Measurements from ENCODE around the gene HTR3E. TPM values are rescaled to one million over a fixed set of nuclear protein-coding genes. Genes with fewer than 3 reads are reported as not detected.

Gene HTR3E
- total RNA-seq, 1 experiment from 2014 or later: not detected

DNA sequence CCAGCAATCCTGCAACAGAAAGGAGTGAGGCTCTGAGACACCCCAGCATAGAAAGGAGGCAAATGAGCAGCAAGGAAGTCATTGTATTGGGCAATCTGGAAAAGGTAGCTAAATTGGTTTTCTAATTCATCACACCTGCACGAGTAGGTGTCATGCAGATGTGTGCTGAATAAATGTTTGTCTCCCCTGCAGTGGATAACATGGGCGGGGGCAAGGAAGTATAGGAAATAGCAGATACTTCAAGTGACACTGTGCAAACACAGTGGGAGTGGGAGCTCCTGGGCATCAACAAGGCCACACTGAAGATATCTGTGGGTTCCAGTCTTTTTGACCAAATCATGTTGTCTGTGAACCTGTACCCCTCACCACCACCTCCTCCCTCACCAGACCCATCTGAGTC lies 14.4 kb upstream of the HTR3E start:
- intact Hi-C loops (cut with micrococcal nuclease; ENCODE audit: unreplicated experiment): no loop called here
- Histone ChIP-seq H3K4me3 (no peak overlapping the region), H3K79me2 (ENCODE audit: low read depth) (no peaks in the 10 kb centered on the region), H3F3A (ENCODE audit: insufficient read depth, low read depth) (peaks cover 11% of the 10 kb centered on the region; the same call in 1 of the 2 replicates), H4K20me1 (ENCODE audit: insufficient read depth) (no peaks in the 10 kb centered on the region), H3K27me3 (ENCODE audit: insufficient read depth, low read depth) (no peaks in the 10 kb centered on the region), H3K9me2 (ENCODE audit: insufficient read depth) (no peaks in the 10 kb centered on the region), H3K9me3 (ENCODE audit: insufficient read depth, low read depth) (peaks cover 17% of the 10 kb centered on the region; the same call in 1 of the 2 replicates), H3K27ac (no peak overlapping the region), H3K4me1 (replicated peaks; ENCODE audit: insufficient read depth) (peaks cover 4% of the 10 kb centered on the region; the same call in 1 of the 2 replicates), H3K4me2 (no peak overlapping the region), H2AFZ (no peak overlapping the region), H3K36me3 (ENCODE audit: low read depth) (no peaks in the 10 kb centered on the region)
- ChIA-PET CTCF (interaction anchor here (0.6 kb wide), 1 partner anchor 138 kb away, joined by 8 read pairs; no protein-coding TSS in a partner anchor), POLR2A (ENCODE audit: unreplicated experiment) (no interaction called here)
- no peak for DNase-seq
- TF ChIP-seq CTCF (conservative IDR thresholded peaks at IDR 0.05) (no peak), EZH2 (IDR thresholded peaks at IDR 0.05; ENCODE audit: low read depth) (no peak)
- no TSS peak for BruUV-seq (replicated peaks)

GRCh38 chr3:184085389-184085852 lies 11.4 kb upstream of the HTR3E start:
- no peaks in the 10 kb centered on the region for H3K79me2 ChIP-seq (ENCODE audit: low read depth)

GRCh38 chr3:184092199-184092598 lies 4.7 kb upstream of the HTR3E start:
- no peak overlapping the region for H3K4me2 ChIP-seq
- no peaks in the 10 kb centered on the region for H3K79me2 ChIP-seq (ENCODE audit: low read depth)
- no TSS peak for BruUV-seq (replicated peaks)
- no peaks in the 10 kb centered on the region for H3F3A ChIP-seq (ENCODE audit: insufficient read depth, low read depth)
- no peaks in the 10 kb centered on the region for H3K4me1 ChIP-seq (replicated peaks; ENCODE audit: insufficient read depth)
- CTCF ChIA-PET: no interaction called here
- POLR2A ChIA-PET (ENCODE audit: unreplicated experiment): no interaction called here
- intact Hi-C loops (cut with micrococcal nuclease; ENCODE audit: unreplicated experiment): no loop called here
- no peaks in the 10 kb centered on the region for H3K36me3 ChIP-seq (ENCODE audit: low read depth)
- no peak for DNase-seq
- peaks cover 18% of the 10 kb centered on the region; the same call in 1 of the 2 replicates for H3K9me3 ChIP-seq (ENCODE audit: insufficient read depth, low read depth)
- H4K20me1 ChIP-seq (ENCODE audit: insufficient read depth): no peaks in the 10 kb centered on the region
- H2AFZ ChIP-seq: no peak overlapping the region
- H3K27me3 ChIP-seq (ENCODE audit: insufficient read depth, low read depth): no peaks in the 10 kb centered on the region
- no peak overlapping the region for H3K27ac ChIP-seq
- no peak overlapping the region for H3K4me3 ChIP-seq
- TF ChIP-seq EZH2 (IDR thresholded peaks at IDR 0.05; ENCODE audit: low read depth) (no peak), CTCF (conservative IDR thresholded peaks at IDR 0.05) (no peak)
- no peaks in the 10 kb centered on the region for H3K9me2 ChIP-seq (ENCODE audit: insufficient read depth)

More at GRCh38 chr3:184085389-184085852, 11.4 kb upstream of the HTR3E start:
- Histone ChIP-seq H3K4me2 (no peak overlapping the region), H3K27ac (no peak overlapping the region), H3F3A (ENCODE audit: insufficient read depth, low read depth) (peaks cover 5% of the 10 kb centered on the region; the same call in 1 of the 2 replicates), H3K9me3 (ENCODE audit: insufficient read depth, low read depth) (peaks cover 17% of the 10 kb centered on the region; the same call in 1 of the 2 replicates), H4K20me1 (ENCODE audit: insufficient read depth) (no peaks in the 10 kb centered on the region), H2AFZ (no peak overlapping the region), H3K36me3 (ENCODE audit: low read depth) (no peaks in the 10 kb centered on the region), H3K9me2 (ENCODE audit: insufficient read depth) (no peaks in the 10 kb centered on the region), H3K4me3 (no peak overlapping the region), H3K27me3 (ENCODE audit: insufficient read depth, low read depth) (no peaks in the 10 kb centered on the region), H3K4me1 (replicated peaks; ENCODE audit: insufficient read depth) (0 out of 2 replicates have a peak, but pooled peaks cover 4% of the 10 kb centered on the region)
- DNase-seq: peak in 1 of 2 experiments; percentile 61
- ChIA-PET CTCF (interaction anchor here (0.6 kb wide), 1 partner anchor 40 kb away, joined by 3 read pairs; no protein-coding TSS in a partner anchor), POLR2A (ENCODE audit: unreplicated experiment) (interaction anchor here (0.6 to 0.7 kb wide), 2 partner anchors 41 to 645 kb away, joined by 6 to 9 read pairs; no protein-coding TSS in a partner anchor)
- no TSS peak for BruUV-seq (replicated peaks)
- intact Hi-C loops (cut with micrococcal nuclease; ENCODE audit: unreplicated experiment): no loop called here
- TF ChIP-seq EZH2 (IDR thresholded peaks at IDR 0.05; ENCODE audit: low read depth) (no peak), CTCF (conservative IDR thresholded peaks at IDR 0.05) (no peak)

Measured in PC-9 (cell line).